GM12891 (cell line): ENCODE measurements around the gene CFAP97D2.
"Not testable (repeated sequence)": the region's sequence is repeated elsewhere in the genome, so short reads cannot be mapped to it uniquely, and the experiment has no call there.

Experiments used
- DNase-seq: peaks from one replicate; pipeline ENCODE4 v3.0.0; 2011; ENCODE audit warnings: low spot score; ENCODE audit not compliant: insufficient read length
- FAIRE-seq: peaks from 2 replicates; lab custom pipeline; 2011; peaks lifted over from hg19 to GRCh38; lab: Jason Lieb, UNC
- PAX5 ChIP-seq: IDR thresholded peaks from 2 replicates; pipeline ENCODE4 v1.6.1; 2011; ENCODE audit warnings: low read length, moderate library complexity, mild to moderate bottlenecking; ENCODE audit not compliant: insufficient read depth, severe bottlenecking
- POLR2A ChIP-seq: IDR thresholded peaks from 2 replicates; pipeline ENCODE4 v1.6.1; 2011; ENCODE audit warnings: low read depth, low read length, control low read depth
- POLR2AphosphoS5 ChIP-seq: IDR thresholded peaks from 2 replicates; pipeline ENCODE4 v1.6.1; 2011; ENCODE audit warnings: low read depth, low read length, control low read depth
- POU2F2 ChIP-seq: IDR thresholded peaks from 2 replicates; pipeline ENCODE4 v1.6.1; 2011; ENCODE audit warnings: low read depth, mild to moderate bottlenecking, control low read depth, low read length, moderate library complexity
- SPI1 ChIP-seq: IDR thresholded peaks from 2 replicates; pipeline ENCODE4 v1.6.1; 2011; ENCODE audit warnings: low read depth, low read length, control low read depth
- TAF1 ChIP-seq: IDR thresholded peaks from 2 replicates; pipeline ENCODE4 v1.6.1; 2011; ENCODE audit warnings: low read depth, low read length, control low read depth

The CFAP97D2 gene

GRCh38 chr13:114143806-114144605 lies 35.1 kb upstream of the CFAP97D2 start:
- peak; percentile 67 for FAIRE-seq
- TF ChIP-seq PAX5 (no peak), POU2F2 (no peak)
- peak; percentile 75 for DNase-seq

GRCh38 chr13:114144606-114145244 lies 34.3 kb upstream of the CFAP97D2 start:
- FAIRE-seq, result no peak

GRCh38 chr13:114145256-114145655 lies 33.8 kb upstream of the CFAP97D2 start:
- no peak for TF ChIP-seq TAF1
- no peak for TF ChIP-seq SPI1
- TF ChIP-seq POLR2A, result no peak
- no peak for TF ChIP-seq POLR2AphosphoS5
- TF ChIP-seq POU2F2, result no peak
- TF ChIP-seq PAX5, result no peak
- FAIRE-seq (no peak), DNase-seq (no peak)

More at GRCh38 chr13:114144606-114145244, 34.3 kb upstream of the CFAP97D2 start:
- TF ChIP-seq POU2F2, result no peak
- no peak for DNase-seq

GRCh38 chr13:114145722-114146121 lies 33.3 kb upstream of the CFAP97D2 start:
- DNase-seq, result no peak
- FAIRE-seq, result peak; percentile 43
- no peak for TF ChIP-seq POLR2A
- TF ChIP-seq TAF1, result no peak
- TF ChIP-seq PAX5, result no peak
- no peak for TF ChIP-seq SPI1
- TF ChIP-seq POLR2AphosphoS5, result no peak
- no peak for TF ChIP-seq POU2F2

GRCh38 chr13:114146173-114146572 lies 32.9 kb upstream of the CFAP97D2 start:
- no peak for DNase-seq
- no peak for FAIRE-seq
- TF ChIP-seq SPI1 (no peak), POLR2AphosphoS5 (no peak), TAF1 (no peak), PAX5 (no peak), POLR2A (no peak), POU2F2 (no peak)

GRCh38 chr13:114146629-114147028 lies 32.4 kb upstream of the CFAP97D2 start:
- peak; percentile 94 for FAIRE-seq
- TF ChIP-seq POU2F2, result no peak
- peak; percentile 80 for TF ChIP-seq SPI1
- DNase-seq, result no peak

GRCh38 chr13:114147803-114148520 lies 31.1 kb upstream of the CFAP97D2 start:
- FAIRE-seq (no peak), DNase-seq (no peak)
- TF ChIP-seq POLR2A, result no peak
- TF ChIP-seq TAF1, result no peak
- TF ChIP-seq POLR2AphosphoS5, result no peak
- TF ChIP-seq PAX5, result no peak
- TF ChIP-seq SPI1, result no peak
- TF ChIP-seq POU2F2, result no peak

- peak; percentile 99 for FAIRE-seq
- TF ChIP-seq POLR2AphosphoS5 (no peak), POLR2A (0 out of 2 replicates have a peak, but pooled peaks have one; percentile 24), SPI1 (no peak), PAX5 (no peak), TAF1 (peak; percentile 25; the same call in 1 of the 2 replicates), POU2F2 (peak; percentile 54; the same call in 1 of the 2 replicates)
- peak; percentile 73 for DNase-seq
Observed at GRCh38 chr13:114148521-114148855, 30.6 kb upstream of the CFAP97D2 start.

- not testable (repeated sequence) for DNase-seq, FAIRE-seq
Observed at GRCh38 chr13:114148886-114149285, 30.2 kb upstream of the CFAP97D2 start.
